OCI-LY7 (cell line): ENCODE data around the gene INPP5K. TPM values are rescaled to one million over a fixed set of nuclear protein-coding genes. Genes with fewer than 3 reads are reported as not detected.

ENCODE experiments used
- BruUV-seq: library from RNA; stranded (reverse); fragments of 400-500 nt; replicated peaks from 2 replicates; lab custom pipeline; 2021; lab: Mats Ljungman, UMichigan
- CTCF ChIA-PET: fragments of 300-600 bp; sonication (Branson Sonifier 250); formaldehyde crosslinking; loops from one replicate; lab custom pipeline; 2022; ENCODE audit warnings: antibody characterized with exemption; ENCODE audit not compliant: unreplicated experiment; lab: Charles Lee
- POLR2A ChIA-PET: fragments of 300-600 bp; sonication (Branson Sonifier 250); formaldehyde crosslinking; loops from one replicate; lab custom pipeline; 2022; ENCODE audit warnings: antibody characterized with exemption; lab: Charles Lee
- DNase-seq: peaks from one replicate; pipeline ENCODE4 v3.0.0-alpha.2; 2015; ENCODE audit warnings: low spot score
- H2AFZ ChIP-seq: fragments of 200-600 bp; sonication (generic), shearing (Covaris generic); 2 replicates; pipeline ENCODE4 v1.6.1; 2014; ENCODE audit warnings: mild to moderate bottlenecking, antibody characterized with exemption, low read length, moderate library complexity
- H3K27ac ChIP-seq: fragments of 200-600 bp; sonication (generic); 2 replicates; pipeline ENCODE4 v1.5.1; 2014; ENCODE audit warnings: mixed run types, low read depth, mild to moderate bottlenecking, moderate library complexity, low read length, inconsistent platforms; ENCODE audit not compliant: poor library complexity, severe bottlenecking
- H3K36me3 ChIP-seq: fragments of 200-600 bp; sonication (generic); 2 replicates; pipeline ENCODE4 v1.6.1; 2014; ENCODE audit warnings: mild to moderate bottlenecking, antibody characterized with exemption, low read length, moderate library complexity, mixed read lengths; ENCODE audit not compliant: insufficient read depth
- H3K4me1 ChIP-seq: fragments of 200-600 bp; sonication (generic); 2 replicates; pipeline ENCODE4 v1.5.1; 2014; ENCODE audit warnings: mild to moderate bottlenecking, low read length; ENCODE audit not compliant: insufficient read depth, poor library complexity, severe bottlenecking
- H3K4me2 ChIP-seq: fragments of 200-600 bp; sonication (generic); 2 replicates; pipeline ENCODE4 v1.6.1; 2014; ENCODE audit warnings: mild to moderate bottlenecking, low read length
- H3K4me3 ChIP-seq: fragments of 200-600 bp; sonication (generic); 2 replicates; pipeline ENCODE4 v1.5.1; 2014; ENCODE audit warnings: mild to moderate bottlenecking, low read depth, low read length; ENCODE audit not compliant: poor library complexity, severe bottlenecking
- H3K79me2 ChIP-seq: fragments of 200-600 bp; sonication (generic); 2 replicates; pipeline ENCODE4 v1.6.1; 2016; ENCODE audit warnings: low read depth, mild to moderate bottlenecking, low read length, moderate library complexity, mixed read lengths; ENCODE audit not compliant: insufficient read depth
- H3K9me2 ChIP-seq: fragments of 200-600 bp; sonication (generic); 2 replicates; pipeline ENCODE4 v1.6.1; 2016; ENCODE audit warnings: mild to moderate bottlenecking, low read length, mixed read lengths; ENCODE audit not compliant: insufficient read depth
- H3K9me3 ChIP-seq: fragments of 200-600 bp; sonication (generic); 2 replicates; pipeline ENCODE4 v1.6.1; 2014; ENCODE audit warnings: mild to moderate bottlenecking, mixed run types, low read length, mixed read lengths
- H4K20me1 ChIP-seq: fragments of 200-600 bp; sonication (generic); 2 replicates; pipeline ENCODE4 v1.6.1; 2014; ENCODE audit warnings: mild to moderate bottlenecking, antibody characterized with exemption, low read length, moderate library complexity, mixed read lengths; ENCODE audit not compliant: insufficient read depth
- EZH2phosphoT487 ChIP-seq: fragments of 200-600 bp; sonication (generic); IDR thresholded peaks from 2 replicates; pipeline ENCODE4 v1.6.1; 2018; ENCODE audit warnings: low read depth, borderline replicate concordance, mild to moderate bottlenecking, mixed run types, antibody characterized with exemption, low read length, moderate library complexity, mixed read lengths
- intact Hi-C: fragments of 100-400 bp; cut with micrococcal nuclease; formaldehyde crosslinking; loops from one replicate; pipeline ENCODE4 v1.10.0; 2022; ENCODE audit not compliant: unreplicated experiment
- total RNA-seq, 2 experiments: library from RNA; depleted of rRNA in 1 of 2; stranded (reverse); fragments of >200 nt in 1 of 2; shearing (Covaris generic) in 1 of 2; gene quantifications; 2 replicates each; pipeline ENCODE4 v1.2.3, GENCODE V29; 2014 to 2022
- TF ChIP-seq, protein P1 (sequence below): fragments of 200-600 bp; sonication (generic); conservative IDR thresholded peaks from 2 replicates; pipeline ENCODE4 v1.5.1; 2014; ENCODE audit warnings: mild to moderate bottlenecking, antibody characterized with exemption, low read length, moderate library complexity, mixed read lengths

Gene INPP5K
- total RNA-seq, 2 experiments from 2014 or later: 28.8 to 40.7 TPM

DNA sequence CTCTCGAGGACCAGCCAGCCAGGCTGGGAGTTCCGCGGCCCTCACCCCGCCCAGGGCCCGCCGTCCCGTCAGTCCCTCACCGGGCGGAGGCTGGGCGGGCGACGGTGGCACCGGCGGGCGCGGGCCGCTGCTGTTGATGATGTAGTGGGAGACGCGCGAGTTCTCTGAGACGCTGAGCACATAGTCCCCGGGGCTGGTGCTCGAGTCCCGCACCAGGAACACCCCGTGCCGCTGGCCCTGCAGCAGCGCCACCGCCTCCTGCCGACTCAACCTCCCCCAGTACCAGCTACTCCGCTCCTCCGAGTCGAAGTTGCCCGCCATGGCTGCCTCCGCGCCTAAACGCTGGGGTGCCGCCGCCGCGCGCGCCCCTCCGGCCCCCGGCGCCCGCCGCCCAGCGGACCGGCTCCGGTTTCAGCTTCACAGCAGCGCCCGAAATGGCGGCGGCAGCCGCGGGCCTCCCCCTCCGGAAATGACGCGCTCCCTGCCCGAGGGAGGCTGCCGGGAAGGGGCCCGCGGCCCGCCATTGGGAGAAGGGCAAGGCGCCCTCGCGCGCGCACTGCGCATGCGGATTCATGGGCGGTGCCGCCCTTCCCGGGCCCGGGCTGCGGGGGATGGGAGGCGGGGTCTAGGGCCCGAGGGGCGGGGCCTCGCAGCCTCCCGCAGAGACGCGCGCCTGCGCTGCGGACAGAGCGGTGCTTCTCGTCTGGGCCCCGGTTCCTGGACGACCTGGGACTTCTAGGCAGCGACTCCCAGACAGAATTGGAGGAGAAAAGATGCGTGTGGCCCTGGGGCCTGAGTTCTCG lies 60.4 kb downstream of the INPP5K start, which contains the start of gene CRK:
TSS of gene CRK (minus strand) at position 436 of the 803 bp plus-strand sequence. CDS start at position 321, 115 bp downstream.
- Histone ChIP-seq H3K9me3 (no peaks in the 10 kb centered on the region), H2AFZ (peak within 1 kb of the TSS; percentile 74; the same call in 1 of the 2 replicates), H3K36me3 (peaks cover 32% of the 10 kb centered on the region), H3K79me2 (peaks cover 50% of the 10 kb centered on the region), H3K4me1 (peaks cover 21% of the 10 kb centered on the region), H3K27ac (peak within 1 kb of the TSS; percentile 69), H3K4me2 (peak within 1 kb of the TSS; percentile 98), H4K20me1 (peaks cover 21% of the 10 kb centered on the region), H3K4me3 (peak within 1 kb of the TSS; percentile 99), H3K9me2 (no peaks in the 10 kb centered on the region)
- ChIA-PET POLR2A (no interaction called here), CTCF (no interaction called here)
- peak; percentile 98 for DNase-seq
- intact Hi-C loops: loop anchor here (1.0 kb wide), 2 partner anchors 60 to 91 kb away; partner anchors contain the start of gene INPP5K
- TF ChIP-seq, protein P1, sequence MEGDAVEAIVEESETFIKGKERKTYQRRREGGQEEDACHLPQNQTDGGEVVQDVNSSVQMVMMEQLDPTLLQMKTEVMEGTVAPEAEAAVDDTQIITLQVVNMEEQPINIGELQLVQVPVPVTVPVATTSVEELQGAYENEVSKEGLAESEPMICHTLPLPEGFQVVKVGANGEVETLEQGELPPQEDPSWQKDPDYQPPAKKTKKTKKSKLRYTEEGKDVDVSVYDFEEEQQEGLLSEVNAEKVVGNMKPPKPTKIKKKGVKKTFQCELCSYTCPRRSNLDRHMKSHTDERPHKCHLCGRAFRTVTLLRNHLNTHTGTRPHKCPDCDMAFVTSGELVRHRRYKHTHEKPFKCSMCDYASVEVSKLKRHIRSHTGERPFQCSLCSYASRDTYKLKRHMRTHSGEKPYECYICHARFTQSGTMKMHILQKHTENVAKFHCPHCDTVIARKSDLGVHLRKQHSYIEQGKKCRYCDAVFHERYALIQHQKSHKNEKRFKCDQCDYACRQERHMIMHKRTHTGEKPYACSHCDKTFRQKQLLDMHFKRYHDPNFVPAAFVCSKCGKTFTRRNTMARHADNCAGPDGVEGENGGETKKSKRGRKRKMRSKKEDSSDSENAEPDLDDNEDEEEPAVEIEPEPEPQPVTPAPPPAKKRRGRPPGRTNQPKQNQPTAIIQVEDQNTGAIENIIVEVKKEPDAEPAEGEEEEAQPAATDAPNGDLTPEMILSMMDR: no peak
- no peak for TF ChIP-seq EZH2phosphoT487
- no TSS peak for BruUV-seq

DNA sequence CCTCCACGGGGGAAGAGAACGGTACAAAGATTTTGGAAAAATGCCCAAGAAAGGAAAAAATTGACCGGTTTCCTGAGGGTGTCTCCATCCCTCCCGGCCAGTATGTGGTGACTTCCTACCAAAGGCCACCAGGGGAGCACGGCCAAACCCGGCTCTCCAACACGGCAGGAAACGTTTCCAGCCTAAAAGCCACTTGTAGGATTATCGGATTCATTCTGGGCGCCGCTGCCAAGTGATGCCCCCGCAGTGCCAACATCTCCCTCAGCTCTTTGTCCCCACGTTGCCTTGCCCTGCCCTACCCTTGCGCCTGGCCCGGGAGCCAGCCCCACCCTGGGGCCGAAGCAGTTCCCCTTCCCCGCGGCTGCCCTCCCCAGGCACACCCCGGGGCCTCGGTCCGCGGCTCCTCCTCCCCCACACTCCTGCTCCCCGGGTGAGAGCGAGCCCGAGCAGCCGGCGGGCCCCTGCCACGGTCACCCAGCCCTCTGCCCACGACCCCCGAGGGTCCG lies 61.1 kb downstream of the INPP5K start:
- H3K4me3 ChIP-seq: peak overlapping the region; percentile 99
- H3K27ac ChIP-seq: peak overlapping the region; percentile 69
- H3K9me2 ChIP-seq: no peaks in the 10 kb centered on the region
- intact Hi-C loops: no loop called here
- peaks cover 21% of the 10 kb centered on the region for H4K20me1 ChIP-seq
- H2AFZ ChIP-seq: no peak overlapping the region; the same call in 1 of the 2 replicates
- peak; percentile 64 for DNase-seq
- H3K79me2 ChIP-seq: peaks cover 56% of the 10 kb centered on the region
- no peak for TF ChIP-seq EZH2phosphoT487
- TF ChIP-seq, protein P1: peak; percentile 71
- H3K4me1 ChIP-seq: peaks cover 21% of the 10 kb centered on the region
- H3K9me3 ChIP-seq: no peaks in the 10 kb centered on the region
- peaks cover 32% of the 10 kb centered on the region for H3K36me3 ChIP-seq
- POLR2A ChIA-PET: no interaction called here
- H3K4me2 ChIP-seq: peak overlapping the region; percentile 98
- no TSS peak for BruUV-seq
- CTCF ChIA-PET: no interaction called here
